K562 (cell line): Measurements from ENCODE around the gene ZDHHC12. TPM values are rescaled to one million over a fixed set of nuclear protein-coding genes. Genes with fewer than 3 reads are reported as not detected.

ENCODE experiments used
- BCLAF1 ChIP-seq, 2 experiments: fragments of 450-650 bp in 1 of 2; IDR thresholded peaks; 2 replicates each; pipeline ENCODE4 v1.6.1; 2011 to 2017; ENCODE audit warnings: low read depth in 2 of 2, antibody characterized with exemption in 1 of 2, borderline replicate concordance in 1 of 2, low read length in 1 of 2, mild to moderate bottlenecking in 1 of 2, mixed read lengths in 1 of 2; ENCODE audit not compliant: control insufficient read depth in 1 of 2
- ELF4 ChIP-seq: fragments of 450-650 bp; formaldehyde crosslinking; IDR thresholded peaks from 2 replicates; pipeline ENCODE4 v1.4.0; 2022; ENCODE audit warnings: missing genetic modification characterization
- MTA3 ChIP-seq: fragments of 450-650 bp; formaldehyde crosslinking; IDR thresholded peaks from 2 replicates; pipeline ENCODE4 v1.6.1; 2017; ENCODE audit warnings: mild to moderate bottlenecking, borderline replicate concordance
- MYNN ChIP-seq, 2 experiments: sonication (generic); formaldehyde crosslinking in 1 of 2; IDR thresholded peaks; 2 replicates each; pipeline versions ENCODE4 v1.5.0 to v1.6.1; 2016 to 2020; ENCODE audit warnings: antibody characterized with exemption in 1 of 2, missing genetic modification reagents in 1 of 2
- NFRKB ChIP-seq: fragments of 450-650 bp; IDR thresholded peaks from 2 replicates; pipeline ENCODE4 v1.6.1; 2016; ENCODE audit warnings: low read depth
- REST ChIP-seq, 2 experiments: fragments of 450-650 bp; formaldehyde crosslinking in 1 of 2; IDR thresholded peaks; 2 replicates each; pipeline versions ENCODE4 v1.4.0 to v1.6.1; 2014 to 2020; ENCODE audit warnings: mild to moderate bottlenecking in 2 of 2, borderline replicate concordance in 1 of 2, low read depth in 1 of 2
- ZBTB7A ChIP-seq: IDR thresholded peaks from 2 replicates; pipeline ENCODE4 v1.6.1; 2011; ENCODE audit warnings: low read depth, mild to moderate bottlenecking, low read length, moderate library complexity, borderline replicate concordance; ENCODE audit not compliant: control insufficient read depth
- ZNF431 ChIP-seq: sonication (generic); formaldehyde crosslinking; IDR thresholded peaks from 2 replicates; pipeline ENCODE4 v1.8.0; 2022; ENCODE audit warnings: mild to moderate bottlenecking, missing genetic modification reagents
- polyA plus RNA-seq, 8 experiments: library from polyadenylated mRNA; depleted of rRNA in 4 of 8; stranded (reverse) in 5 of 8; unstranded in 3 of 8; fragments of >200 nt; fragmentation: Nextera tagmentation in 2 of 8; fragmentation: Illumina TruSeq in 1 of 8; extraction: Ambion mirVana in 2 of 8; extraction: Trizol in 1 of 8; gene quantifications; 2 replicates each; pipeline versions ENCODE4 v1.2.1 to v1.2.3, GENCODE V29; 2011 to 2014; ENCODE audit warnings: inconsistent platforms in 1 of 8, missing spikeins in 1 of 8
- total RNA-seq, 7 experiments: library from RNA; depleted of rRNA in 6 of 7; stranded (reverse); fragments of >200 nt in 6 of 7; fragmentation: Illumina TruSeq in 2 of 7; extraction: Trizol in 2 of 7; gene quantifications; 2 replicates each; pipeline versions ENCODE4 v1.2.1 to v1.2.3, GENCODE V29; 2011 to 2021; ENCODE audit warnings: low replicate concordance in 1 of 7
- TF ChIP-seq, protein P1 (sequence below), 3 experiments: fragments of 200-800 bp in 1 of 3; sonication (Bioruptor generic) in 1 of 3; sonication (generic) in 1 of 3; formaldehyde crosslinking in 1 of 3; IDR thresholded peaks; 2 replicates each; pipeline versions ENCODE4 v1.6.1 to v1.8.0; 2016 to 2022; ENCODE audit warnings: mild to moderate bottlenecking in 2 of 3, missing compliant biosample characterization in 2 of 3, missing genetic modification characterization in 2 of 3, missing genetic modification reagents in 1 of 3
- TF ChIP-seq, protein P2 (sequence below): sonication (generic); formaldehyde crosslinking; IDR thresholded peaks from 2 replicates; pipeline ENCODE4 v1.8.1; 2023; ENCODE audit warnings: mild to moderate bottlenecking, missing genetic modification reagents

Gene ZDHHC12
- total and polyA plus RNA-seq, 9 of the 15 experiments (the other 6 are each of a cell fraction or from before 2014, with no cell fraction given), result 0.21 to 38.0 (median 13.8) TPM

GRCh38 chr9:128733256-128733655 lies 9.3 kb upstream of the ZDHHC12 start (continued):
- TF ChIP-seq REST (IDR thresholded peaks at IDR 0.05; ENCODE audit: borderline replicate concordance), result peak; percentile 88
- TF ChIP-seq REST (CRISPR knock-in tag; IDR thresholded peaks at IDR 0.05; ENCODE audit: low read depth), result no peak
- peak; percentile 91 for TF ChIP-seq ZBTB7A
- TF ChIP-seq, protein P1, sequence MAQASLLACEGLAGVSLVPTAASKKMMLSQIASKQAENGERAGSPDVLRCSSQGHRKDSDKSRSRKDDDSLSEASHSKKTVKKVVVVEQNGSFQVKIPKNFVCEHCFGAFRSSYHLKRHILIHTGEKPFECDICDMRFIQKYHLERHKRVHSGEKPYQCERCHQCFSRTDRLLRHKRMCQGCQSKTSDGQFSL (CRISPR knock-in tag; IDR thresholded peaks at IDR 0.05), result peak; percentile 51; the same call in 1 of the 2 replicates
- TF ChIP-seq, protein P1 (tag; IDR thresholded peaks at IDR 0.05), result no peak
- peak; percentile 77 for TF ChIP-seq MYNN (IDR thresholded peaks at IDR 0.05)
- TF ChIP-seq MYNN (CRISPR knock-in tag; IDR thresholded peaks at IDR 0.05), result no peak
- TF ChIP-seq, protein P2, sequence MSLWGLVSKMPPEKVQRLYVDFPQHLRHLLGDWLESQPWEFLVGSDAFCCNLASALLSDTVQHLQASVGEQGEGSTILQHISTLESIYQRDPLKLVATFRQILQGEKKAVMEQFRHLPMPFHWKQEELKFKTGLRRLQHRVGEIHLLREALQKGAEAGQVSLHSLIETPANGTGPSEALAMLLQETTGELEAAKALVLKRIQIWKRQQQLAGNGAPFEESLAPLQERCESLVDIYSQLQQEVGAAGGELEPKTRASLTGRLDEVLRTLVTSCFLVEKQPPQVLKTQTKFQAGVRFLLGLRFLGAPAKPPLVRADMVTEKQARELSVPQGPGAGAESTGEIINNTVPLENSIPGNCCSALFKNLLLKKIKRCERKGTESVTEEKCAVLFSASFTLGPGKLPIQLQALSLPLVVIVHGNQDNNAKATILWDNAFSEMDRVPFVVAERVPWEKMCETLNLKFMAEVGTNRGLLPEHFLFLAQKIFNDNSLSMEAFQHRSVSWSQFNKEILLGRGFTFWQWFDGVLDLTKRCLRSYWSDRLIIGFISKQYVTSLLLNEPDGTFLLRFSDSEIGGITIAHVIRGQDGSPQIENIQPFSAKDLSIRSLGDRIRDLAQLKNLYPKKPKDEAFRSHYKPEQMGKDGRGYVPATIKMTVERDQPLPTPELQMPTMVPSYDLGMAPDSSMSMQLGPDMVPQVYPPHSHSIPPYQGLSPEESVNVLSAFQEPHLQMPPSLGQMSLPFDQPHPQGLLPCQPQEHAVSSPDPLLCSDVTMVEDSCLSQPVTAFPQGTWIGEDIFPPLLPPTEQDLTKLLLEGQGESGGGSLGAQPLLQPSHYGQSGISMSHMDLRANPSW (CRISPR knock-in tag), result 0 out of 2 replicates have a peak, but pooled peaks have one; percentile 16
- TF ChIP-seq ELF4 (CRISPR knock-in tag), result peak; percentile 46; the same call in 1 of the 2 replicates
- TF ChIP-seq NFRKB, result peak; percentile 77
- 0 out of 2 replicates have a peak, but pooled peaks have one; percentile 75 for TF ChIP-seq MTA3
- TF ChIP-seq BCLAF1 (IDR thresholded peaks at IDR 0.05; ENCODE audit: borderline replicate concordance in 1 of 2, control insufficient read depth in 1 of 2, low read depth in 2 of 2, low read length in 1 of 2), result 0 out of 4 replicates have a peak, but pooled peaks of 1 of the 2 experiments have one; percentile 38
- no peak for TF ChIP-seq ZNF431 (CRISPR knock-in tag)
